DOHH2 (cell line): Measurements from ENCODE around the gene E2F2.

Source experiments
- CTCF ChIP-seq: fragments of 200-600 bp; sonication (generic); IDR thresholded peaks from one replicate; pipeline ENCODE4 v1.5.1; 2014; ENCODE audit warnings: antibody characterized with exemption, mild to moderate bottlenecking, low read depth, low read length; ENCODE audit not compliant: poor library complexity, severe bottlenecking
- EZH2phosphoT487 ChIP-seq: fragments of 200-600 bp; sonication (generic); IDR thresholded peaks from 2 replicates; pipeline ENCODE4 v1.6.1; 2017; ENCODE audit warnings: borderline replicate concordance, mild to moderate bottlenecking, antibody characterized with exemption, low read length, moderate library complexity, mixed read lengths

- peak; percentile 26 for TF ChIP-seq CTCF
- no peak for TF ChIP-seq EZH2phosphoT487
Measured at GRCh38 chr1:23483321-23484252, 47.4 kb downstream of the E2F2 start, which contains the start of gene ASAP3.
